ENCODE measurements around the gene MLXIPL.
"Not testable (repeated sequence)": the region's sequence is repeated elsewhere in the genome, so short reads cannot be mapped to it uniquely, and the experiment has no call there.

Gene MLXIPL, protein sequence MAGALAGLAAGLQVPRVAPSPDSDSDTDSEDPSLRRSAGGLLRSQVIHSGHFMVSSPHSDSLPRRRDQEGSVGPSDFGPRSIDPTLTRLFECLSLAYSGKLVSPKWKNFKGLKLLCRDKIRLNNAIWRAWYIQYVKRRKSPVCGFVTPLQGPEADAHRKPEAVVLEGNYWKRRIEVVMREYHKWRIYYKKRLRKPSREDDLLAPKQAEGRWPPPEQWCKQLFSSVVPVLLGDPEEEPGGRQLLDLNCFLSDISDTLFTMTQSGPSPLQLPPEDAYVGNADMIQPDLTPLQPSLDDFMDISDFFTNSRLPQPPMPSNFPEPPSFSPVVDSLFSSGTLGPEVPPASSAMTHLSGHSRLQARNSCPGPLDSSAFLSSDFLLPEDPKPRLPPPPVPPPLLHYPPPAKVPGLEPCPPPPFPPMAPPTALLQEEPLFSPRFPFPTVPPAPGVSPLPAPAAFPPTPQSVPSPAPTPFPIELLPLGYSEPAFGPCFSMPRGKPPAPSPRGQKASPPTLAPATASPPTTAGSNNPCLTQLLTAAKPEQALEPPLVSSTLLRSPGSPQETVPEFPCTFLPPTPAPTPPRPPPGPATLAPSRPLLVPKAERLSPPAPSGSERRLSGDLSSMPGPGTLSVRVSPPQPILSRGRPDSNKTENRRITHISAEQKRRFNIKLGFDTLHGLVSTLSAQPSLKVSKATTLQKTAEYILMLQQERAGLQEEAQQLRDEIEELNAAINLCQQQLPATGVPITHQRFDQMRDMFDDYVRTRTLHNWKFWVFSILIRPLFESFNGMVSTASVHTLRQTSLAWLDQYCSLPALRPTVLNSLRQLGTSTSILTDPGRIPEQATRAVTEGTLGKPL

DNA sequence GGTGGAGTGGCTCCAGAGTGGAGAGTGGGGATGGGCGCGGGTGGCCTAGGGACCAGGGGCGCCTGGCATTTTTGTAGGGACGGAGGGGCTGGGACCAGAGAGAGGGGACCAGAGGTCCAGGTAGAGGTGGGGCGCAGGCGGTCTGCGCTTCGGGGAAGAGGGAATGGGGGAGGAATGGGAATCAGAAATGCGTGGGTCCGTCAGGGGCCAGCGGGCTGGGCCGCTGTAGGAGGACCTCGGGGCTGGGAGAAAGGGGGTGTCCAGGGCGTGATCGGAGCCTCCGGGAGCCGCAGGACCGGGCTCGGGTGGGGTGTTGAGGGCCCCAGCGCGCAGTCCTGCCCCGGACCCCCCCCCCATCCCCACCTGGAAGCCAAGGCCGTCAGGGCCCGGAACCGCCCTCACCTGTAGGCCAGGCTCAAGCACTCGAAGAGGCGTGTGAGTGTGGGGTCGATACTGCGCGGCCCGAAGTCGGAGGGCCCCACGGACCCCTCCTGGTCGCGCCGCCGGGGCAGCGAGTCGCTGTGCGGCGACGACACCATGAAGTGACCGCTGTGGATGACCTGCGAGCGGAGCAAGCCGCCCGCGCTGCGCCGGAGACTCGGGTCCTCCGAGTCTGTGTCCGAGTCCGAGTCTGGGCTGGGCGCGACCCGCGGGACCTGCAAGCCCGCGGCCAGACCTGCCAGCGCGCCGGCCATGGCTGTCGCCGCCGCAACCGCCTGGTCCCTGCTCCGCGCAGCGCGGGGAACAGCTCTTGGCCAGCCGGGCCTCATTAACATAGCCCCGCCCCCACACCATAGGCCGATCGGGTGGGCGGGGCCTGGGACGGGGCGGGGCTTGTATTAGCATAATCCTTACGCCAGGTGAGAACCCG, at the start of gene MLXIPL:
Gene MLXIPL, minus strand, starts transcription at position 725 of the 871 bp plus-strand sequence. Its CDS starts 30 bp downstream, at position 695.
- peak; percentile 51 to 94 for DNase-seq

DNA sequence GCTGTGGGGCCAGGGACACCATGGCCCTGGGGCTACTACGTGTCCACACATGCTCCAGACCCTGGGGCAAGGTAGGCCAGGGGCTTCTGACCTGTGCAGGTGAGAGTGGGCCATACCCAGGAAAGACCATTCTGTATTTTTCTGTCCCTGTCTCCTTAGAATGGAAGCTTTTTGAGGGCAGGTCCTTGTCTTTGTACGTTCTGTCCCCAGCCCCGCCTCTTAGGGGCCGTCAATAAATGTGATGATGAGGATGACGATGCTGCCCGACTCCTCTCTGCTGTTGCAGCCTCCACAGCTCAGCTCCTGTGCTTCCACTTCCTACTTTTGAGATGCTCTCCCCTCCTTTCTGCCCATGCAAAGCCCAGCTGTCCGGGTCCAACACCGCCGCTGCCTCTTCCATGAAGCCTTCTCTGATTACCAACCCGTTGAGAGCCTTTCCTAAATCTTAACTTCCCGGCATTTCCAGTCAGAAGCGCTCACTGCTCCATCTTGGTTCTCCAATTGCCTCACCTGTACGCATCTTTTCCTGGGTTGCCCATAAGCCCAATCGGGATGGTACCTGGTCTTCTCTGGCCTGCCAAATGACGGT, 47.6 kb upstream of the MLXIPL start:
- DNase-seq = no peak

GRCh38 chr7:73671322-73671661, 47.0 kb upstream of the MLXIPL start:
- no peak for DNase-seq

DNA sequence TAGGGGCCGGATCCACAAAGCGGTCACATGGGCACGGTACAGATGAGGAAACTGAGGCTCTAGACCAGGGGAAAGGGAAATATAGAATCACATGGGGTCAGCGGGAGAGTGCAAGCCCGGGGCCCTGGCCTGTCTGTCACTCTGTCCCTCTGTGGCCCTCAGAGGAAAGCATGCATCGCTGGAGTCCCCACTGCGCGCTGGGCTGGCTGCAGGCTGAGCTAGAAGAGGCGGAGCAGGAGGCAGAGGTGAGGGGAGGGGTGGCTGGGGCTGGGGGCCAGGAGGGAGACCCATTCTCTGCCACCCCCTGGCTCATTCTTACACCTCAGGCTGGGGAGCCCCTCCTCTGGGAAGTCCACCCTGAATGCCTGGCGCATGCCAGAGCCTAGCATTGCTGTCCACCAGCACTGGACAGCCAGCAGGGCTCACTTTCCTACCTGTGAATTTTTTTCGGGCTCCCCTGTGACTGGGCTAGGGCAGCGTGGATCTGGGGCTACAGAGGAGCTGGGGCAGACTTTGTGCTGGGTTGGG, 45.6 kb upstream of the MLXIPL start:
- no peak for DNase-seq

- DNase-seq = no peak
These were observed 45.0 kb upstream of the MLXIPL start for GRCh38 chr7:73669288-73669701.

GRCh38 chr7:73668886-73669230, 44.5 kb upstream of the MLXIPL start:
- DNase-seq = peak in 1 of 2 experiments; percentile 65

- peak; percentile 36 to 65 for DNase-seq
These were observed 44.0 kb upstream of the MLXIPL start for GRCh38 chr7:73668103-73668885.

DNA sequence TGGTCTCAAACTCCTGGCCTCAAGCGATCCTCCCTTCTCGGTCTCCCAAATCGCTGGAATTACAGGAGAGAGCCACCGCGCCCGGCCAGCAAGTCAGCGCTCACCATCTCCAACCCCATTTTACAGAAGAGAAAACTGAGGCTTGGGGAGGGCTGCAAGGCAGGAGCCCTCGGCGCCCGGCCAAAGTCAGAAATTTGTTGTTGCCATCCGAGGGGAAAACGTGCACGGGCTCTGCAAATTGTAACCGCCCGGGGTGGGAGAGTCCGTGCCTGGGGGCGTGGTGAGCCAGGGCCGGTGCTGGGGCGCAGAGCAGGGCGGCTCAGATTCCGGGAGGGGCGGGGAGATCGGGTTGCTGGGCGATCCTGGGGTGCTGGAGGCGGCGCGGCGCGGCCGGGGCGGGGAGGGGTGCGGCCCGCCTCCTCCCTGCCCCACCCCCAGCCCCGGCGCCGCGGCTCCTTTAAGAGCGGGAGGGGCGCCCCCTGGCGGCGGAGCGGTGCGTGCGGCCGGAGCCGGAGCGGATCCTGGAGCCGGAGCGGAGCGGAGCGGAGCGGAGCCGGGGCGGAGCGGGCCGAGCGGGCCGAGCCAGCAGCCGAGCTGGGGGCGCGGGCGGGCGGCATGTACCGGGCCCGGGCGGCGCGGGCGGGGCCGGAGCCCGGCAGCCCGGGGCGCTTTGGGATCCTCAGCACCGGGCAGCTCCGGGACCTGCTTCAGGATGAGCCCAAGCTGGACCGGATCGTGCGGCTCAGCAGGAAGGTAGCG, 43.2 kb upstream of the MLXIPL start, which contains the start of gene VPS37D:
Gene VPS37D, plus strand, starts transcription at position 488 of the 759 bp plus-strand sequence. Its CDS starts 128 bp downstream, at position 616.
- DNase-seq = peak; percentile 46 to 93

DNA sequence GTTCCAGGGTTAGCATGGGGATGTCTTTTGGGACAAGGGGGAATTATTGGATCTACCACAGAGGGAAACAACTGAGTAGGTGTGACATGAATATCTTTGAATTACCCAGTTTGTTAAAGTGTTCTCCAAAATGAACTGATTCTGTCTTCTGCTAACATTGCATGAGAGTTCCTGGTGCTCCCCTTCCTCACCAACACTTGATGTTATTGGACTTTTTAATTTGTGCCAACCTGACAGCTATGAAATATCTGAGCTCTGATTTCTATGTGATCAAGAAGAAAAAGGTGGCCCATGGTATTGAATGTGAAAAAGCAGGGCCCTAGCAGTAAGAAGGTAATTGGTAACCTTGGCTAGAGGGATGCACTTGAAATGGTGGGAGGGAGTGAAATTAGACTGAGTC, 38.7 kb upstream of the MLXIPL start:
- no peak for DNase-seq

- not testable (repeated sequence) for DNase-seq
These were observed 36.3 kb upstream of the MLXIPL start for GRCh38 chr7:73660594-73660993.

DNA sequence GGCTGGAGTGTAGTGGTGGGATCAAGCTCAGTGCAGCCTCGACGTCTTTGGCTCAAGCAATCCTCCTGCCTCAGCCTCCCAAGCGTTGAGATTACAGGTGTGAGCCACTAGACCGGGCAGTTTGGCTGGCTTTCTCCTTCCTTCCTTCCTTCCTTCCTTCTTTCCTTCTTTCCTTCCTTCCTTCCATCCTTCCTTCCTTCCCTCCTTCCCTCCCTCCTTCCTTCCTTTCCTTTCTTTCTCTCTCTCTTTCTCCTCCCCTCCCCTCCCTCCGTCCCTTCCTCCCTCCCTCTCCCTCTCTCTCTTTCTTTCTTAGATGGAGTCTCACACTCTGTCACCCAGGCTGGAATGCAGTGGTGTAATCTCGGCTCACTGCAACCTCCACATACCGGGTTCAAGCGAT, 35.7 kb upstream of the MLXIPL start:
- DNase-seq = no peak

DNA sequence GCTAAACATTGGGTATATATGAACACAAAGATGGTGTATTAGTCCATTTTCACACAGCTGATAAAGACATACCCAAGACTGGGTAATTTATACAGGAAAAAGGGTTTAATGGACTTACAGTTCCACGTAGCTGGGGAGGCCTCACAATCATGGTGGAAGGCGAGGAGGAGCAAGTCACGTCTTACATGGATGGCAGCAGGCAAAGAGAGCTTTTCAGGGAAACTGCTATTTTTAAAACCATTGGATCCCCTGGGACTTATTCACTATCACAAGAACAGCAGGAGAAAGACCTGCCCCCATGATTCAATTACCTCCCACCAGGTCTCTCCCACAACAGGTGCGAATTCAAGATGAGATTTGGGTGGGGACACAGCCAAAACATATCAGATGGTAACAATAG, 31.0 kb upstream of the MLXIPL start:
- not testable (repeated sequence) for DNase-seq

- DNase-seq = no peak
These were observed 28.2 kb upstream of the MLXIPL start for GRCh38 chr7:73652541-73652949.

DNA sequence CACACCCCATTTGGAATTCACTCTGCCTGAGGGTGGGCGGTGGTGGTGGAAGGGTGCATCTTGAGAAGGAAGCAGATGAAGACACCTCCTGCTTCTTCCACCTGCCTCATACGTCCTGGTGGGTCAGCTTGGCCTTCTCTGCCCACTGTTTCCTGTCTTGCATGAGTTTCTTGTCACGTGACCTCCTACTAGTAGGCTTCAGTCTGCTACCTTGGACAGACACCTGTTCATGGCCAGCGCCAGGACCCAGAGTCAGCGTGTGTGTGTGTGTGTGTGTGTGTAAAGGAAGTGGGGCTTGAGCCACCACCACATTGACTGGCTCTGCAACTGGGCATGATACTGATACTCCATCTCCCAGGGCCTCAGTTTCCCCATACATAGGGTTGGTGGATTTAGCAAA, 26.2 kb upstream of the MLXIPL start:
- DNase-seq = no peak

DNA sequence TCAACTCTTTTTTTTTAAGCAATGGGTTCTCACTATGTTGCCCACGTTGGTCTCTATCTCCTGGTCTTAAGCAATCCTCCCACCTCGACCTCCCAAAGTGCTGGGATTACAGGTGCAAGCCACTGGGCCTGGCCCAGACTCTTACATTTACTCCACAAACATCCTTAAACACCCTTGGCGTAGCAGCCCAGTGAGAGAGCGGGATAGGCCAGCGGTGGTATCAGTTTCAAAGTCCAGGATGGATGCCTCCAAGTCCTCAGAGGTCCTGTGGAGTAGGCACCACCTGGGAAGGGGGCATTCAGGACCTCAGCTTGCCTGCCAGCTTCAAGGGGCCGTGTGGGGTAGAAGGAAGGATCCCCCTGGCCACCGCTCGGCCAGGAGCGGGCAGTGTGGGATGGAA, 25.3 kb upstream of the MLXIPL start:
- DNase-seq = no peak

- DNase-seq = no peak
These were observed 24.4 kb upstream of the MLXIPL start for GRCh38 chr7:73648593-73649332.

GRCh38 chr7:73647725-73648592, 23.6 kb upstream of the MLXIPL start:
- DNase-seq = peak in 1 of 2 experiments; percentile 56

DNA sequence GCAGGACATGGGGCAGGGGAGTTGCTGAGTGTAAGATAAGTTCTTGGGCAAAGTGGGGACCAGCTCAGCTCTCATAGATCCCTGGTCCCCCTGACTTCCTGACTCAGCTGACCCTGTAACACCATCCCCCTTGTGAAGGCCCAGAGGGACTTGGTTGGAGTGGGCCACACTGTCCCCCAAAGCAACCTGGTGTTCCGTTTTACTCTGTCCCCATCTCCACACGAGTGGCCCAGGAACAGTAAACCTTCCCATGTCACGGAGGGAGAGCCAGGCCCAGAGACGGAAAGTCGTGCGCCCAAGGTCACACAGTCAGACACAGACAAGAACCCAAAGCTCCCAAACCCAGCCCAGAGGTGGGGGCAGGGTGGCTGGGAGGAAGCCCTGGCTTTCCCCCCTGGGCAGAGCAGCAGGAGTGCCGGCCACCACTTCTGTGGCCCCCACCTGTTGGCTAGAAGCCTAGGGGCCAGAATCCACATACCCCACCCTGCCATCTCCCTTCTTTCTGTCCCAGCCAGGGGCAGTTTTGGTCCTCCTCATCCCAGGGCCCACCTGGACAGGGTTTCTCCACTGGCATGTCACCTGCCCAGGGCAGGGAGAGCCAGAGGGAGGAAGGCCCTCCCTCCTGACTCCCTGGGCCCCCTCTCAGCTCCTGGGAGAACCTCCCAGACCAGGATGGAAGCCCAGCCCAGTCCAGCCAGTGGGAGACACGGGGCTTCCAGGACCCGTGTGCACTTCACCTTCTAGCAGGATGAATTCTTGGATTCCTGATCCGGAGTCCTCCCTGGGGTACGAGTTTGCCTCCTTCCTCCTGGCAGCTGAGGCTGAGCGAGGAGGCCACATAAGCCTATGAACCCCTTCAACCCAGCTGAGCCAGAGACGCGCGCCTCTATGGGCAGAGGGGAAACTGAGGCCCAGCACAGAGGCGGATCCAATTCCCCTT, 22.7 kb upstream of the MLXIPL start:
- DNase-seq = no peak
